DOHH2 (cell line): ENCODE results near the gene SNX24.
"Not testable (repeated sequence)": the region's sequence is repeated elsewhere in the genome, so short reads cannot be mapped to it uniquely, and the experiment has no call there.

Source experiments
- H3F3A ChIP-seq: fragments of 200-600 bp; sonication (generic), shearing (Covaris generic); 2 replicates; pipeline ENCODE4 v1.6.0; 2016; ENCODE audit warnings: antibody characterized with exemption, mild to moderate bottlenecking; ENCODE audit not compliant: control insufficient read depth, insufficient read depth
- H3K27ac ChIP-seq: fragments of 200-600 bp; sonication (generic); 2 replicates; pipeline ENCODE4 v1.5.1; 2014; ENCODE audit warnings: low read depth, mild to moderate bottlenecking, low read length, moderate library complexity
- H3K27me3 ChIP-seq: fragments of 200-600 bp; sonication (generic); 2 replicates; pipeline ENCODE4 v1.6.1; 2014; ENCODE audit warnings: mild to moderate bottlenecking, low read length, mixed read lengths; ENCODE audit not compliant: control insufficient read depth
- H3K36me3 ChIP-seq: fragments of 200-600 bp; sonication (generic); 2 replicates; pipeline ENCODE4 v1.6.1; 2014; ENCODE audit warnings: mild to moderate bottlenecking, low read length, moderate library complexity, mixed read lengths; ENCODE audit not compliant: control insufficient read depth
- H3K4me1 ChIP-seq: fragments of 200-600 bp; sonication (generic); 2 replicates; pipeline ENCODE4 v1.6.1; 2014; ENCODE audit warnings: mild to moderate bottlenecking, low read length, mixed read lengths; ENCODE audit not compliant: control insufficient read depth
- H3K4me2 ChIP-seq: fragments of 200-600 bp; sonication (generic); 2 replicates; pipeline ENCODE4 v1.6.0; 2014; ENCODE audit warnings: mild to moderate bottlenecking, low read length, moderate library complexity
- H3K4me3 ChIP-seq: fragments of 200-600 bp; sonication (generic); 2 replicates; pipeline ENCODE4 v1.5.1; 2014; ENCODE audit warnings: mild to moderate bottlenecking, low read length, mixed read lengths
- H3K79me2 ChIP-seq: fragments of 200-600 bp; sonication (generic); 2 replicates; pipeline ENCODE4 v1.6.1; 2014; ENCODE audit warnings: mild to moderate bottlenecking, low read length, mixed read lengths; ENCODE audit not compliant: control insufficient read depth
- H3K9me2 ChIP-seq: fragments of 200-600 bp; sonication (generic); replicated peaks from 2 replicates; pipeline ENCODE4 v1.6.1; 2014; ENCODE audit warnings: mild to moderate bottlenecking, low read length, mixed read lengths; ENCODE audit not compliant: control insufficient read depth
- H3K9me3 ChIP-seq: fragments of 200-600 bp; sonication (generic); 2 replicates; pipeline ENCODE4 v1.6.1; 2014; ENCODE audit warnings: antibody characterized with exemption, low read length, mixed read lengths; ENCODE audit not compliant: control insufficient read depth, insufficient read depth
- H4K20me1 ChIP-seq: fragments of 200-600 bp; sonication (generic); 2 replicates; pipeline ENCODE4 v1.6.0; 2014; ENCODE audit warnings: low read depth, mild to moderate bottlenecking, antibody characterized with exemption, low read length, moderate library complexity; ENCODE audit not compliant: control insufficient read depth, insufficient read depth
- CTCF ChIP-seq: fragments of 200-600 bp; sonication (generic); IDR thresholded peaks from one replicate; pipeline ENCODE4 v1.5.1; 2014; ENCODE audit warnings: antibody characterized with exemption, mild to moderate bottlenecking, low read depth, low read length; ENCODE audit not compliant: poor library complexity, severe bottlenecking
- EZH2phosphoT487 ChIP-seq: fragments of 200-600 bp; sonication (generic); IDR thresholded peaks from 2 replicates; pipeline ENCODE4 v1.6.1; 2017; ENCODE audit warnings: borderline replicate concordance, mild to moderate bottlenecking, antibody characterized with exemption, low read length, moderate library complexity, mixed read lengths

SNX24 gene

GRCh38 chr5:122847687-122848081, 2.3 kb downstream of the SNX24 start:
- Histone ChIP-seq H3K27me3 (peaks cover 43% of the 10 kb centered on the region), H3K27ac (no peak overlapping the region), H3K36me3 (no peaks in the 10 kb centered on the region), H3F3A (no peaks in the 10 kb centered on the region), H3K4me3 (no peak overlapping the region), H3K4me2 (no peak overlapping the region), H3K4me1 (peaks cover 10% of the 10 kb centered on the region), H4K20me1 (no peaks in the 10 kb centered on the region), H3K9me2 (no peaks in the 10 kb centered on the region), H3K9me3 (no peaks in the 10 kb centered on the region), H3K79me2 (no peaks in the 10 kb centered on the region)
- TF ChIP-seq EZH2phosphoT487: no peak
- TF ChIP-seq CTCF: no peak

- Histone ChIP-seq H3K79me2 (no peaks in the 10 kb centered on the region), H3K9me3 (no peaks in the 10 kb centered on the region), H3K4me2 (no peak overlapping the region), H3F3A (no peaks in the 10 kb centered on the region), H4K20me1 (no peaks in the 10 kb centered on the region), H3K4me3 (no peak overlapping the region), H3K27ac (no peak overlapping the region), H3K4me1 (peaks cover 3% of the 10 kb centered on the region), H3K27me3 (peaks cover 22% of the 10 kb centered on the region), H3K9me2 (no peaks in the 10 kb centered on the region), H3K36me3 (no peaks in the 10 kb centered on the region)
- TF ChIP-seq CTCF (no peak), EZH2phosphoT487 (no peak)
Observed at GRCh38 chr5:122849771-122850170, 4.4 kb downstream of the SNX24 start.

GRCh38 chr5:122857538-122857937, 12.1 kb downstream of the SNX24 start:
- H3K4me1 ChIP-seq, H3K4me3 ChIP-seq, H3K9me3 ChIP-seq, H4K20me1 ChIP-seq, H3K4me2 ChIP-seq, H3K27me3 ChIP-seq, H3K9me2 ChIP-seq, H3F3A ChIP-seq, H3K36me3 ChIP-seq, H3K27ac ChIP-seq, H3K79me2 ChIP-seq: not testable (repeated sequence)

- H4K20me1 ChIP-seq: no peaks in the 10 kb centered on the region
- no peak overlapping the region for H3K4me3 ChIP-seq
- no peaks in the 10 kb centered on the region for H3K4me1 ChIP-seq
- no peak for TF ChIP-seq CTCF
- no peak for TF ChIP-seq EZH2phosphoT487
- no peak overlapping the region for H3K4me2 ChIP-seq
- no peaks in the 10 kb centered on the region for H3K27me3 ChIP-seq
- no peaks in the 10 kb centered on the region for H3K79me2 ChIP-seq
- no peaks in the 10 kb centered on the region for H3K9me2 ChIP-seq
- H3K27ac ChIP-seq: no peak overlapping the region
- H3K9me3 ChIP-seq: no peaks in the 10 kb centered on the region
- H3F3A ChIP-seq: no peaks in the 10 kb centered on the region
- no peaks in the 10 kb centered on the region for H3K36me3 ChIP-seq
Observed at GRCh38 chr5:122858451-122858850, 13.0 kb downstream of the SNX24 start.
